Hepatic stellate cell (primary cell): Measurements from ENCODE around the gene TIPRL.
"Not testable (repeated sequence)": the region's sequence is repeated elsewhere in the genome, so short reads cannot be mapped to it uniquely, and the experiment has no call there.

Source experiments
- DNase-seq: peaks from one replicate; pipeline ENCODE4 v3.0.0; 2011; ENCODE audit warnings: low spot score

TIPRL gene

DNA sequence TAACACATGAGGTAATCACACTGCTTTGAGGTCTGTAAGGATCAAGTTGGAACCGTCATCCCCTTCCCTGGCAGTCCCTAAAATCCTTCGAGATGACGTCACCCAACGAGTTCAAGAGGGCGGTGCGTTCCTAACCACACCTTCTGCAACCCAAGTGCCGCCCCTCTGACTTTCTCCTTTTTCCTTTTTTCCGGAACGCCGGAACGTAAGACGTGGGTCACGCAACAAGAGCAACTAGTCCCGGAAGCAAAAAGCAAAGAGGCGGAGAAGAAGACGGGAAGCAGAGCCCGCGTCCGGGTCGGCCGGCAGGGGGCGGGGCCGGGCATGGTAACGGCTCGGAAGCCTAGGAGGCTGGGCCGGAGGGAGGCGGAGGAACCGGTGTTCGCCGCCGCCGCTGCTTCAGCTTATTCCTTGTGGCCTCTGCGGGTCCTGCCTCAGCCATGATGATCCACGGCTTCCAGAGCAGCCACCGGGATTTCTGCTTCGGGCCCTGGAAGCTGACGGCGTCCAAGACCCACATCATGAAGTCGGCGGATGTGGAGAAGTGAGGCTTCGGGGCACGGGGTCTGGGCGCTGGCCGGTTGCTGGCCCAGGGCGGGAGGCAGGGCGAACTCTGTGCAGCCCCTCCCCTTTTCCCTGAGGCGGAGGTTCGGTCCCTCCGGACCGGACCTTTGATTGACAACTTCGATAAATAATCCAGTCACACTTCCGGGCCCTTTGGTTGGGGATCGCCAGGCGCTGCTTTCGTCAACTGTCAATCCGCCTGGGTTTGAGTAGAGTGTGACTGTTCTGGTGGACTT, at the start of gene TIPRL:
Gene TIPRL, plus strand, starts transcription at position 325 of the 800 bp plus-strand sequence. Its CDS starts 116 bp downstream, at position 441.
- DNase-seq = peak; percentile 84

DNA sequence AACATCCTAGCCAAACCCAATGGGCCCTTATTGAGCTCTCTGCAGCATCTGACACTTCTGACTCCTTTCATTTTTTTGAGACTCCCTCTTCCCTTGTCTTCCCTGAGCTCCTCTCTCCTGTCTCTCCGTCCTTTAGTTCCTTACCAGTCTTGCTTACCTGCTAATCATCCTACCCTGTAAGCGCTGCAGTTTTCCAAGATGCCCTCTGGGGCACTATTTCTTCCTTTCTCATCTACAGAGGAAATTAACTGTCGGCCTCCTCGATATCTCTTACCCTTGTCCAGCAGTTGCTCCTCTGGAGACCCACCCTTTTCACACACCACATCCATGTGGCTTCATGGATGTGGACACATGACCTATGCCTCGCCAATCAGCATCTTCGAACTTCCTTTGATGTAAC, 48.8 kb upstream of the TIPRL start:
- DNase-seq = no peak

DNA sequence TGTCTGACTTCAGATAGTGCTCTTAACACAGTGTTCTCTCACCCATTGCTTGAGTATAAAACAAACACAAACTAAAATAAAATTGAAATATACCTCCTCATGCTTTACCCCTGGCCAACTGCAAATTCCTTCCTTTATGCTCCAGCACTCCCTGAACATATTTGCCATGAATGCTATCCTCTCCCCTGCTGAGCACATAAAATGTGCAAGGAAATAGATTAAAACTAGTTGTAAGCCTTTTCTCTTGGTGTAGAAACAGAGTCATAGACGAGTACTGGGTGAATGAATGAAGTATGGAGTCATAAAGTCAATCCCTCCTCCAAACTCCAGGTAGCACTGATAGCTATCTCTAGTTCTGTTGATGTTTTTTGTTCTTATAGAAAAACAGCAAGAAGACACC, 44.6 kb upstream of the TIPRL start:
- no peak for DNase-seq

DNA sequence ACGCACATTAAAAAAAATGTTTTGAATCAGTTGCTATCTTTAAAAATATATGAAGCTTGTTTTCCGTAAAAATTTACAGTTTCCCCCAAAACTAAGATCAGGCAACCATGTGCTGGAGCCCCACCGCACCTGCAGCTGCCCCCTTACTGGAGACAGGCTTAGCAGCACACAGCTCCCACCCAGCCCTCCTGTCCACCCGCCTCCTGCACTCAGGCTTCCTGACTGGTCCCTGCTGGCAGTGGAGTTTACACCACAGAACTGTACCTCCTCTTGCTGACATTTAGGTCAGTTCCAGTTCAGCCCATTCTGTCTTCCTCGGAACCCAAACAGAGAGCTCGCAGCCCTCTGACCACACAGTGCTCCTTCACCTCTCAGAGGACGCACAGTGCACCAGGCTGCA, 44.1 kb upstream of the TIPRL start:
- DNase-seq = no peak

DNA sequence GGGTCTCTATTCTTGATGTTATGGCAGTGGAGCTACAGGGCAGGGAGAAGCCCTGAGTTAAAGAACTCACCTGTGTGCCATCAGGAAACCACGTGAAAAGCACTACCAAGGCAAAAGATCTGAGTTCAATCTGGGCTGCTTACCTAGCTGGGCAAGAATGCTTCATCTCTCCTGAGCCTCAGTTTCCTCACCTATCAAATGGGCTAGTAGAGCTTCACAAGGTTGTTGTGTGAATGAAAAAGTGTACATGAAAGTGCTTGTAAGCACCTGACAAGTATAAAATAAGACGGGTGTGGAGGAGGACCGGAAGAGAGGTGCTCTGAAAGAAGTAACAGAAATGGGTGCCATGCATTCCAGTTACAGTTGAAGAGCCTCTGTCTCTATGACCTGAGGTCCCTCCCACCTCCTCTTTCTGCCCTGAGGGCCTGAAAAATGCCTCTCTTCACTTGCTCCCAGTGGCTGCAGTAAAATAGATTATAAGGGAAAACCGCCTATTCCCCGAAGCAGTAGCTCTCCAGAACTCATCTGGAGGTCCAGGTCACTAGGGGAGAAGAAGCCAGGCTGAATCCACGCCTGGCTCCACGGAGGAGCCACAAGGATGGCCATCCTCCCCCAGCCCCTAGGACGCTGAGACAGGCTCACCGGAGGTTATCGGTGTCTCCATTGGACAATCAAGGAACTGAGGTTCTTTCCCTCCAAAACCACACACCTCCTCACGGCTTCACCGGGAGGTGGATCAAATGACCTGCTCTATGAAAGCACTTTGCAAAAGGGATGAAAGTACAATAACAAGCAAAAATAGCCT, 43.4 kb upstream of the TIPRL start:
- no peak for DNase-seq

DNA sequence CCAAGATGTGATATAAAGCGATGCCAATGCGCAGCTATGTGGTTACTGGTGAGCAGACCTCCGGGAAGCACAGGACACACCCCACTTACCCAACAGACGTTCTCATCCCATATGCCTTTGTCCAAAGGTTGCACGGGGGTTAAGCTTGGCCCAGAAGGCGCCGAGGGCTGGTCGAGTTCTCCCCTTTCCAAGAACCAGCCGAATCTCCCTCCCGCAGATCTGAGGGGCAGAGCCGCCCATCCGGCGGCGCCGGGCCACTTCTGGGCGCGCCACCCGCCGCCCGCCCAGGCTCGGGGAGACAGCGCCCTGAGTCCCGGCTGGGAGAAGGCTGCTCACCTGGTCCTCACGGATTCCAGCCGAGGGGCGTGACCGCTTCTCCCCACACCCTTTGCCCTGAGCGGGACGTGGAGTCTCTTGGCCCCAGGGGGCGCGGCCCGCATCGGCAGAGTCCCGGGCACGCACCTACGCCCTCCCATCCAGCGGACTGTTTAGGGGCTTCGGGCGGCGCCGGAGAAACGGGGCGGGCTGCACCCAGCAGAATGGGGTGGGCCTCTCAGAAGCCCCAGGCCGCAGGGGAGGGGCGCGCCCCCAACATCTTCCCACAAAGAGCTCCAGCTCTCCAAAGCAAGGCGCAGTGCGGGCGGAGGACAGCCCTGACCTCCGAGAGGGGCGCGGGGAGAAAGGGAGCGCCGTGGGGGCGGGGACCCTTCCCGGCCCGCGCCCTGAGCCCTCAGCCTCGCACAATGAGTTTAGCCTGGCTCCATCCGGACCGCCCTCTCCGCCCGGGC, 42.6 kb upstream of the TIPRL start:
- peak; percentile 23 for DNase-seq

DNA sequence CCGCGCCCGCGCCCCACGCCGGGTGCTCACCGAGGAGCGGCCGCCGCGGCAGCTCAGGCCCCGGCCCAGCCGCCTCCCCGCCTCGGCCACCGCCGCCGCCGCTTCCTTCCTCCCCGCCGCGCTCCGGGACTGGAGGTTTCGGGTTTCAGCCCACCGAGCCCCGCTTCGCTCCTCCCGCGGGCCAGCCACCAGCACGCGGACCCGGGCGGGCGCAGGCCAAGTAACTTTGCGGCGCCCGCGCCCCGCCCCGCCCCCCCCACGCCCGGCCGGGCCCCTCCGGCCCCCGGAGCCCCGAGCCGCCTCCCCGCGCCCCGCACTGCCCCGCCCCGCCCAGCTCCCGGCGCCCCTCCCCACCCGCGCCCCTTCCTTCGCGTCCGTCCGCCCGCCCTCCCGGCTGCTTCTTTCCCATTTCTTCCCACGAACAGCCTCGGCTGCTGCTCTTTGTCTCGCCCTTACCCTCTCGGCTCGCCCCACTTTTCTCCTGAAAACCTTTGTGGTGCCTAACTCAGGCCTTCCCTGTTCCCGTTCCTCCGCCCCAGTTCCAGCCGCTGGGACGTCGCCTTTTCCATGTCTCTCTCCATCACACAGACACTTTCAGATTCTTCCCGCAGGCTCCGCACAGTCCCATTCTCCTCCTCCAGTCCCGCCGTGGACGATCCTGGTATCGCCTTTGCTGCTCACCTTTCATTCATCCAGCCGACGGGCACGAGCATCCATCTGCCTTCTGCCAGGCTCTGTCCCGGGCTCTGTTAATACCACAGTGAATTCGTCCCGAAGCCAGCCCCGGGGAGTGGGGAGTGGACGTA, 41.9 kb upstream of the TIPRL start, which contains the start of gene GPR161:
Gene GPR161, minus strand, starts transcription at position 222 of the 806 bp plus-strand sequence. CDS start 32,080 bp downstream, outside the sequence.
- DNase-seq = peak; percentile 48

DNA sequence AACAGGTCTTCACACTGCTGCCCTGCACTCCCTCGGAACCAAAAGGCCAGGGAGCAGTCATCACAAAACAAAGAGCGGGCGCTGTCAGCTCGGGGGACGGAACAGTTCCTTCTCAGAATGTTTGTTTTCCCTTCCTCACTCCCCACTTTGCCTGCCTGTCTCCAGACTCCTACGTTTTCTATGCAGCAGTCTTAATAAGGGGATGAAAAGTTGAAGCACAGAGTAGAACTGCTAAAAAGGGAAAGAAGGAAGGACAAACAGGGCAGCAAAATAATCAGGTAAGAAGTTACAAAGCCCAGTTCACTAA, 41.3 kb upstream of the TIPRL start:
- DNase-seq = no peak

DNA sequence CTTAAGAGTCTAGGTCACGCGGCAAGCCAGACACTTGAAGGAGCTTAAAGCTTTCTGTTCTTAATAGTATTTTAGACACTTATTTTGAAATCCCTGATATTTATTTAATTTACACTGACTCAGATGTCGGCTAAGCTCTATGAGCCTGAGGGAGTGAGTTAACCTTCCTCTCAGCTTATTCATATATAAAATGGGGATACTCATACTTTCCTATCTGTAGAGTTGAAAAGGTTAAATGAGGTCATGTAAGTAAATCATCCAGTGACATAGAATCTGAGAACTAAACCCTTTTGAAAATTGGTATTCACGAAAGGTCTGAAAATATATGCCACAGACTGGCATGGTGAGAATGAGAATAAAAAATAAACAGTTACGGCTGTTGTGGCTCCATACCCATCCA, 40.6 kb upstream of the TIPRL start:
- no peak for DNase-seq

DNA sequence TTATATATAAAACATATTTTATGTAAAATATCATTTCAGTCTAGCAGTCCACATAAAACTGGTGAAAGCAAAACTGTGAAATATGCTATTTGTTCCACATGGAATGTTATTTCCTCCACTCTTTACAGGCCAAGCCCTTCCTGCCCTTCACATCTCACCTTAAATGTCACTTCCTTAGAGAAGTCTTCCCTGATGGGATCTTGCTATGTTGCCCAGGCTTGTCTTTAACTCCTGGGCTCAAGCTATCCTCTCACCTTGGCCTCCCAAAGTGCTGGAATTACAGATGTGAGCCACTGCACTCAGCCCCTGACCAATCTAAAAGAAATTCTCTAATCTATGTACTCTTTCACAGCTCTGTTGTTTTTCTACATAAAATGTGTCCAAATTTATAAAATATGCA, 39.7 kb upstream of the TIPRL start:
- no peak for DNase-seq

DNA sequence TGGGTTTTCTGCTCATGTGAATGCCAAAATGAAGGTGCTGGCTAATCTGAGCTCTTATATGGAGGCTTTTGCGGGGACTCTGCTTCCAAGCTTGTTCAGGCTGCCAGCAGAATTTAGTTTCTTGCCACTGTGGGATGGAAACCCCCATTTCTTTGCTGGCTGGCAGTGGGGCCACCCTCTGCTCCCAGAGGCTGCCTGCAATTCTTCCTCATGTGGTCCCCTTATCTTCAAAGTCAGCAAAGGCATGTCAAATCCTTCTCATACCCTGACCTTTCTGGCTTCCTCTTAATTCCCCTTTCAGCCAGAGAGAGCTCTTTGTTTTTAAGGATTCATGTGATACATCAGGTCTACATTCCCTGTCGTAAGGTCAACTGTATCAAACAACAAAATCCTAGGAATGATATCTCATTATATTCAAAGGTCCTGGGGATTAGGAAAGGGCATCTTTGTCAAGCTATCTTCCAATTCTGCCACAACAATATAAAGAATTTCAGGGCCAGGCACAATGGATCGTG, 36.8 kb upstream of the TIPRL start:
- DNase-seq = no peak

DNA sequence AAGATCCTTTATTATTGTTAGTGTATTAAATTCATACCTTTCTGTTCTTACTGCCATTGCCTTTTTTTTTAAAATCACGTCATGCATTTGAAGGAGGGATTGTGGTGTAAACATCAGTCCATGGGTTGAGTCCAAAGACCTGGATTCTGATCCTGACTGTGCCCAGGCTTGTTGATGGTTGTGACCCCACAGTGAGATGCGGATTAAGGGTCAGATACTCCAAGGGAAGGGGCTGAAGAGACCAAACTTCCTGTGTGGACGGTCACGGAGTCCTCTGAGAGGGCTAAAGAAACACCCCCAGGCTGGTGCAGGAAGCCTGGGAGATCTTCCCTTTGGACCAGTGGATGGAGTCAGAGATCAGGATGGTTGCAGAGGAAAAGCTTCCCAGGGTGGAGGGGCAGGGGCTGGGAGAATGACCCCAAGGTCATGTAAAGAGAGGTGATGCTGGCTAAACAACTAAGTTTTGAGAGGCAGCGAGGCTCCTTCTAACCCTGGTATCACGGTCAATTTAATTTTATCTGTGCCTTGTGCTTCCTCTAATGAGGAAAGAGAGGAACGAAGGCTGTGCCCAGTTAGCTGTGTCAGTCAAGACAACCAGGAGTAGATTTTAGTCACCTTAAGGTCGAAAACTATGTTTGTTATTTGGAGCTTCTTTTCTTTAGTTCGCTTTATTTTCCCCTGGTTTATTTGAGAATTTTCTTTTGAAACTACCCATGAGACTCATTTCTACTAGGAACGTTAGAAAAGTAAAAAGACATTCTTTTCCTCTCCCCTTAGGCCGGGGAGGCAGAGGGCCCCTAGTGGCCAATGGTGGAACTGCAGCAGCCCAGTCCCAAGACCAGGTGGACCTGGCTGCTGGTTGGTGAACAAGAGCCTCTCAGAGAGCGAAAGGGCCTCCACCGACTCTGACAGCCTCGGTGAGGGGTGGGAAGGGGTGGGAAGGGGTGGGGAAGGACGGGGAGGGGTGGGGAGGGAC, 33.3 kb upstream of the TIPRL start:
- peak; percentile 90 for DNase-seq

DNA sequence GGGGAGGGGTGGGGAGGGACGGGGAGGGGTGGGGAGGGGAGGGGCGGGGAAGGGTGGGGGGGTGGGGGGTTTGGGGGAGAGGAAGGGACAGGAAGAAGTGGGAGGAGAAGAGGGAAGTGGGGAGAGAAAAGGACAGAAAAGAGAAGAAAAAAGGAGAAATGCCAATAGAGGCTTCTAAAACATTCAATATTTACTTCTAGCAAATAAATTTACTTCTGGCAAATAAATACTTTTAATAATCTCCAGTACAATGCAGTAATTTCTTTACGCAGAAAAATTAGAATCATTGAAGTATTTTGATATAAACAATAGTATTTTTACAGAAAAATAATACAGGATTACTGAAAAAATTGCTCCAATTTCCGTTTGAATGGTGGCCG, 32.6 kb upstream of the TIPRL start:
- no peak for DNase-seq

DNA sequence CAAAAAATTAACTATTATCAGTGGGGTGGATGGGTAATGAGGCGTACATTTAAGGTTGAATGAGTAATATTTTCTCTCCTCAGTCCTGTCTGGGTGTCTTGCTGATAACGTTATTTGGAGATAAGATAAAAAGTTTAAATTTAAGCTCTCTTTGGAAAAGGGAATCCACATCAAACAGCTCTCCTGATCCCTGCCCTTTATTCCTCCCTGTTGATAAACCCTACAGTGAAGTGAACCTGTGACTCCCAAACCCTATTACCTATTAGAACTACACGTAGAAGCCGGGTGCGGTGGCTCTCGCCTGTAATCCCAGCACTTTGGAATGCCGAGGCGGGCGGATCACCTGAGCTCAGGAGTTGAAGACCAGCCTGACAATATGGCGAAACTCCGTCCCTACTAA, 32.1 kb upstream of the TIPRL start:
- DNase-seq = no peak

DNA sequence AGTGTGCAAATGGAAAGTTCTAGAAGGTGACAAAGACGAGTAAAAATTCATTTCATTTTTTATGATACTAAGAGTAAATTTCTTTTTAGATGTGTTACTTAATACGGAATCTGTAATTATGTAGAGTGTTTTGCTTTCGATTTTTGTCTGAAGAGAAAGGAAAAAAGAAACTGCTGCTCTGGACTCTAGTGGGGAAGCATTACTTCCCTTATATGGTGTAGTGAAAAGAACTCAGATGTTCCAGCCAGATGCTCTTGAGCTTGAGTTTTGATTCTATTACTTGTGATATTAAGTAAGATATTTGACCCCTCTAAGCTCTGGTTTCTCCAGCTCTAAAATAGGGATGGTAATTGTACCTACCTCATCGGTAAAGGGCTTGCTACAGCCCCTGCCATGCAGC, 29.8 kb upstream of the TIPRL start:
- no peak for DNase-seq

DNA sequence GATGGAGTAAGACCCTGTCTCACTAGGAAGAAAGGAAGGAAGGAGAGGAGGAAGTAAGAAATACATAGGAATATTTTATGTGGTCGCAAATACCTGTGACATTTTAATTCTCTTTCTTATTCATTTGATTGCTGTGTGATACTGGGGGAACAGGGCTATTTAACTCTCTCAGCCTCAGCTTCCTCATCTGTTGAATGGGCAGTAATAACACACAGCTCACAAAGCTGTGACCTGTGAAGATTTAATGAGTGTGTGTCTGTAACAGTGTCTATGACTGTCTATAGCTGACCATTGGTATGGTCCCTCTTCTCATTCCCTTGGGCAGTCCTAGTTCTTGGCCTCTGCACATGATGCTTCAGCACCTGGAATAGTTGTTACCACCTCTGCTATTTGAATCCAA, 28.5 kb upstream of the TIPRL start:
- DNase-seq = no peak

DNA sequence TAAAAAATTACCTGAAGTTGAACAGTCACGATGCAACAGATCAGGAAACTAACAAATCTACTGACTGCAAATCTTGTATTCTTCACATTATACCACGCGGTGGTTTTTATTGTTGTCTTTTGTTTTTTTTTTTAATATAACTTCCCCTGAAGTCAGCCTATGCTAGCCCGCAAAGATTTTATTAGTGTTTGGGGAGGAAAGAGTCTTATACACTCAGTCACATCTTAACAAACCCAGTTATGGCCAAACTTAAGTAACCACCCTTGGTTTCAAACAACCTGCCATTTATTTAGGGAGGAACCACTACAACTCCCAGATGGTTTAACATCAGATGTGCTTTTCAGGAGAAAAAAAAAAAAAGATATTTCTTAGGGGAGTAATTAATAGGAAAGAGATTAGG, 26.8 kb upstream of the TIPRL start:
- no peak for DNase-seq

DNA sequence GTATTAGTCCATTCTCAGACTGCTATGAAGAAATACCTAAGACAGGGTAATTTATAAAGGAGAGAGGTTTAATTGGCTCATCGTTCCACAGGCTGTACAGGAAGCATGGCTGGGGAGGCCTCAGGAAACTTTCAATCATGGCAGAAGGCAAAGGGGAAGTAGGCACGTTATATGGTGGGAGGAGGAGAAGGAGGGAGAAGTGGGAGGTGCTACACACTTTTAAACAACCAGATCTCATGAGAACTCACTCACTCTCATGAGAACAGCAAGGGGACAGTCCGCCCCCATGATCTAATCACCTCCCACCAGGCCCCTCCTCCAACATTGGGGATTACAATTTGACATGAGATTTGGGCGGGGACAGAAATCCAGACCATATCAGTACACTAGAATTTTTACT, 24.1 kb upstream of the TIPRL start:
- DNase-seq = not testable (repeated sequence)

DNA sequence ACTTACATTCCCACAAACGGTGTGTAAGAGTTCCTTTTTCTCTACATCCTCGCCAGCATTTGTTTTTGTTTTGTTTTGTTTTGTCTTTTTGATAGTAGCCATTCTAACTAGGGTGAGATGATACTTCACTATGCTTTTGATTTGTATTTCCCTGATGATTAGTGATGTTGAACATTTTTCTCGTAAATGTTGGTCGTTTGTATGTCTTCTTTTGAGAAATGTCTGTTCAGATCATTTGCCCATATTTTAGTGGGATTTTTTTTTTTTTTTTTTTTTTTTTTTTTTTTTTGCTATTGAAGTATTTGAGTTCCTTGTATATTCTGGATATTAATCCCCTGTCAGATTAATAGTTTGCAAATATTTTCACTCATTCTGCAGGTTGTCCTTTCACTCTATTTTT, 22.9 kb upstream of the TIPRL start:
- DNase-seq = no peak

DNA sequence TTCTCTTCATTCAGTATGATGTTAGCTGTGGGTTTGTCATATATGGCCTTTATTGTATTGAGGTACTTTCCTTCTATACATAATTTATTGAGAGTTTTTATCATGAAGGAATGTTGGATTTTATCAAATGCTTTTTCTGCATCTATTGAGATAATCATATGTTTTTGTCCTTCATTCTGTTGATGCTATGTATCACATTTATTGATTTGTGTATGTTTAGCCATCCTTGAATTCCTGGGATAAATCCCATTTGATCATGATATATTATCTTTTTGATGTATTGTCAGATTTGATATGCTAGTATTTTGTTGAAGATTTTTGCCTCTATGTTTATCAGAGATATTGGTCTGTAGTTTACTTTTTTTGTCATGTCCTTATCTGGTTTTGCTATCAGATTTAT, 21.1 kb upstream of the TIPRL start:
- DNase-seq = no peak
